ENCODE measurements around the gene MCRIP2.

Gene MCRIP2

GRCh38 chr16:649631-650030 lies 8.0 kb downstream of the MCRIP2 start:
- DNase-seq = no peak

GRCh38 chr16:651844-652243 lies 10.2 kb downstream of the MCRIP2 start:
- DNase-seq = no peak

- no peak for DNase-seq
Measured at GRCh38 chr16:652454-653305, 11.1 kb downstream of the MCRIP2 start.

GRCh38 chr16:654034-654433 lies 12.4 kb downstream of the MCRIP2 start:
- no peak for DNase-seq

- no peak for DNase-seq
Measured at GRCh38 chr16:657487-657886, 15.9 kb downstream of the MCRIP2 start.

GRCh38 chr16:658679-659571 lies 17.3 kb downstream of the MCRIP2 start:
- no peak for DNase-seq

GRCh38 chr16:659618-660017 lies 18.0 kb downstream of the MCRIP2 start:
- no peak for DNase-seq

- DNase-seq = no peak
Measured at GRCh38 chr16:660132-660458, 18.5 kb downstream of the MCRIP2 start.

GRCh38 chr16:660459-661183 lies 19.0 kb downstream of the MCRIP2 start:
- no peak for DNase-seq

GRCh38 chr16:661184-661821 lies 19.7 kb downstream of the MCRIP2 start:
- DNase-seq = no peak

GRCh38 chr16:662095-662494 lies 20.5 kb downstream of the MCRIP2 start:
- no peak for DNase-seq

- DNase-seq = no peak
Measured at GRCh38 chr16:662597-662996, 21.0 kb downstream of the MCRIP2 start.

GRCh38 chr16:666572-666971 lies 24.9 kb downstream of the MCRIP2 start:
- no peak for DNase-seq

GRCh38 chr16:667113-667779 lies 25.6 kb downstream of the MCRIP2 start:
- DNase-seq = no peak

GRCh38 chr16:667780-668518 lies 26.3 kb downstream of the MCRIP2 start, which contains the start of gene RHOT2:
RHOT2 (plus strand) TSS chr16:668132; CDS start chr16:668200, 68 bp downstream.
- peak; percentile 90 for DNase-seq

GRCh38 chr16:668519-669171 lies 27.0 kb downstream of the MCRIP2 start:
- DNase-seq = no peak

- no peak for DNase-seq
Measured at GRCh38 chr16:669666-670065, 28.0 kb downstream of the MCRIP2 start.

- DNase-seq = no peak
Measured at GRCh38 chr16:670485-671352, 29.1 kb downstream of the MCRIP2 start.

GRCh38 chr16:671353-672131 lies 29.9 kb downstream of the MCRIP2 start:
- no peak for DNase-seq

All from NCI-H1436 (cell line).